GM19438 (cell line): ENCODE data around the gene CDKN2D.
A peak's percentile ranks its signal among the peaks of the same experiment; 100 is the strongest.
"Not testable (repeated sequence)": the region's sequence is repeated elsewhere in the genome, so short reads cannot be mapped to it uniquely, and the experiment has no call there.

Source experiments
- ATAC-seq: cut with Tn5 transposase; IDR thresholded peaks from one replicate; pipeline ENCODE4 v1.9.1; 2021; ENCODE audit warnings: low read depth; ENCODE audit not compliant: unreplicated experiment

The CDKN2D gene

DNA sequence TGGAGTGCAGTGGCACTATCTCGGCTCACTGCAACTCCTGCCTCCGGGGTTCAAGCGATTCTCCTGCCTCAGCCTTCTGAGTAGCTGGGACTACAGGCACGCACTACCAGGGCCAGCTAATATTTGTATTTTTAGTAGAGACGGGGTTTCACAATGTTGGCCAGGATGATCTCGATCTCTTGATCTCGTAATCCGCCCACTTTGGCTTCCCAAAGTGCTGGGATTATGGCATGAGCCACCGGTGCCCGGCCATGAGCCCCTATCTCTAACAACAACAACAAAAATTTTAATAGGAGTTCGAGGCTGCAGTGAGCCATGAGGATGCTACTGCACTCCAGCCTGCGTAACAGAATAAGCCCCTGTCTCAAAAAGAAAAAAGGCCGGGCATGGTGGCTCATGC lies 13.3 kb upstream of the CDKN2D start:
- no peak for ATAC-seq

DNA sequence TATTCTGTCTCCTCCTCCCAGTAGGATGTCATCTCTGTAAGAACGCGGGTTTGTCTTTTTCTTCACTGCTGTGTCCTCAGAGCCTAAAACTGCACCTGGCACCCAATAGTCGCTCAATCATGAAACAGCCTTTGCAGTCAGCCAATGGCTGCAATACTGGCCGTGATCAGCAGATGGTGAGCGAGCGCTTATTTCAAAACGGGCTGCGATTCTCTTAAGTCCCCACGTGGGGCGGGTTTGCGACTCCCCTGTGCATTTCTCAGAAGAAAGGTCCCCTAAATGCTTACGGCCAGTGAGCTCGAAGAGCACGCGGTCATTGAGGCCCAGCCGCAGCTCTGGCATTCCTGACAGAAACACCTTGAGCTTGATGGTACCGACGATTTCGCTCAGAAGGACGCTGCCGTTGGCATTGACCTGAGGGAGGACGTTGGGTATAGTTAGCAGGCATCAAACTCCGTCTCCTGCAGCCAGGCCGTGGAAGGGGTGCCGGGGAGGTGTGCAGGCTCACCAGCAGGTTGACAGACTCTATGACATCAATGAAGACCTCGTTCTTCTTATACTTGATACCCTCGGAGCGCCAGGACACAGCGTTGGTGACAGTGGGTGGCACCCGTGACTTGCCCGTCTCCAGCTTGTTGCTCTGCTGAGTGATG lies 12.3 kb upstream of the CDKN2D start:
- ATAC-seq: no peak

GRCh38 chr19:10577951-10578350 lies 9.2 kb upstream of the CDKN2D start:
- ATAC-seq: no peak

GRCh38 chr19:10575011-10575716 lies 6.4 kb upstream of the CDKN2D start:
- no peak for ATAC-seq

DNA sequence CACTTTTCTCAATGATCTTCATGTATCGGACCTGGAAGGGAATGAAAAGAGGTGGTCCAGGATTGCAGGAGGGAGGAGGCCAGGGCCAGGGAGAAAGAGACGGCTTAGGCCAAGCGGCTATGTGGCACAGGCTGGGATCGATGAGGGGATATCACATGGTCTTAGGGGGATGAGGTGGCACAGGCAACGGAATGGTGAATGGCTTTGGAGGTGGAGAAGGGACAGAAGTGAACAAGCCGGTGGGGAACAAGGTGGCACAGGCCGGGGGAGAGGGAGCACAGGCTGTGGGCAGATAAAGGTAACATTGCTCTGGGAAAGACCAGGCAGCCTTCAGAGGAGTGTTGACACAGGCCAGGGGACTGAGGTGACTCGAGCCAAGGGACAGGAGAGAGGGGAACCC lies 5.7 kb upstream of the CDKN2D start:
- ATAC-seq: no peak

- not testable (repeated sequence) for ATAC-seq
Measured at GRCh38 chr19:10573793-10574192, 5.0 kb upstream of the CDKN2D start.

- ATAC-seq: no peak
Measured at GRCh38 chr19:10568062-10568825, 535 bp downstream of the CDKN2D start.

DNA sequence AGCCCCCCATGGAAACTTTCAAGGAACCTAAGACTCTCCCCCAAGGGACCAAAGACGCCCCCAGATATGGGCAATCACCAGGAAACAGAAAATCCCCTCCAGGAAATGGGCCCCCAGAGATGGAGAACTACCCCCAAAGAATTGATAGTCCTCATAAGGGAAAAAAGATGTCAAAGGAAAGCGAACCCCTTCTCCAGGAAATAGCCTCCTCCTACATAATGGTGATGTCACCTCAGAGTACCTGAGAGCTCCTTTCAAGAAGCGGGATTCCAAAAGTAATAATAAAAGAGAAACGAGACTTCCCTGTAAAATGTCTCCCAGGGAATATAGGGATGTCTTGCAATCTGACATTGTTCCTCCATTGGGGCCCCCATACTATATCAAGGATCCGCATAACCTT lies 1.1 kb downstream of the CDKN2D start:
- no peak for ATAC-seq

GRCh38 chr19:10566658-10567410 lies 1.9 kb downstream of the CDKN2D start:
- ATAC-seq: no peak

- no peak for ATAC-seq
Measured at GRCh38 chr19:10566408-10566657, 2.4 kb downstream of the CDKN2D start.

GRCh38 chr19:10565567-10566407 lies 3.0 kb downstream of the CDKN2D start, which contains the start of gene KRI1:
Gene KRI1 (minus strand): TSS chr19:10566010. CDS start chr19:10565999, 11 bp downstream.
- peak; percentile 34 for ATAC-seq

DNA sequence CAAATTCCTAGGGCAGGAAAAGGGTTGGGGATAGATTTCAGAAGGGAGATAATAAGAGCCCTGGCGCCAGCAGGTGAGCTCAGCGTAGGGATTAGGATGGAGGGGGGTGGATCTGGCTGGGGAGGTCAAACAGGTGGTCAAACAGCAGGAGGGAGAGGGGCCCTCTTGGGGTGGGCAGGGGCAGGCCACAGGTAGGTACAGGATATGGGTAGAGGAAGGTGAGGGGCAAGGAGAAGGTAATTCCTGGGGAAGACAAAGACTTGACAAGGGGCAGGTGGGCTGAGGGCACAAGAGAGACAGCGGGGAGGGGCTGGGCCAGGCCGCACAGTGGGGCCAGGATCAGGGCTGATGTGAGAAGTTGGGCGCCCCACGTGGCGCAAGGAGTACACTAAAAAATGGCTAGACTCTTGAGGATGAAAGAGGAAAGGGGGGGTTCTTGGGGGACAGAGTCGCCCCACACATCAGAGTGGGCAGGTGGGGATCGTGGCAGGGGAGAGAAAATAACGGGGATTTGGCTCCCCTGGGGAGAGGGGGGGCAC lies 3.7 kb downstream of the CDKN2D start:
- ATAC-seq: no peak

GRCh38 chr19:10562609-10563008 lies 6.2 kb downstream of the CDKN2D start:
- ATAC-seq: no peak

DNA sequence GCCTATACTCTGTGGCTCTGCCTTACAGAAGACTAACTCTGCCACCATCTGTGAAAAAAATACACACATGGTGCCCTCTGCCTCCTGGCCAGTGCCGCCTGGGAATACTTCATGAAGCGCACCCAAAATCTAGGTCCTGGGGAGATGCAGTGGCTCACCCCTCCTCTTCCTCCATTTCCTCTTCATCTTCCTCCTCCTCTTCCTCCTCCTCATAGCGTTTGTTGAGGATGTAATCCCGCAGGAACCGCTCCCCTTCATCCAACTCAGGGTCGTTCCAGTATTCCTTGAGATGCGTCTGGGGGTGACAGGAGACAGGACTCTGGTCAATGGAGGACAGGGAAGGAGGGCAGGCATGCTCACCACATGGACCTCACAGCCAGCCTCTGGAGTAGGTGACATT lies 8.6 kb downstream of the CDKN2D start:
- no peak for ATAC-seq

DNA sequence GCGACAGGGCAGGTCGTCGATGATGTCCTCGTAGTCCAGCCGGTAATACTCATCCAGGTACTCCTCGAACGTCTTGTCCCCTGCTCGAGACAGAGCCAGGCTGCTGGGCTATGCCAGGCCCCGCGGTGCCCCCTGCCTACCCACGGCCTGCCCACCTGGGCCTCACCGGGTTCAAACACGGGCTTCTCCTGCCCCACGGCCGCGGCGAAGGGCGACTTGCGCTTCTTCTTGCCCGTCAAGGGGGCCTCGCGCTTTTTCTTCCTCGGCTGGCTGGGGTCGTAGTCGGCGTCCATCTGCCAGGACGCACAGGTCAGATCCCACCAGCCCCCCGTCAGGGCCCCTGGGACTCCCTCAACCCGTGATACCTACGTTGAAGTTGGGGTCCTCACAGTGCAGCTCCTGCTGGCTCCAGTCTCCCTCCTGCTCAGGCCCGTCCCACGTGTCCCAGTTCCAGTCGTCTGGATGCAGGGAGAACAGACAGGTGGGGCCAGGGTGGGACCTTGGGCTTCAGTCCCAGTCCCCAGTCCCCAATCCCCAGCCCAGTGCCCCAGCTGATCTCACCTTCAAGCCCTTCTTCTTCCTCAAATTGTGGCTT lies 11.1 kb downstream of the CDKN2D start:
- ATAC-seq: no peak

DNA sequence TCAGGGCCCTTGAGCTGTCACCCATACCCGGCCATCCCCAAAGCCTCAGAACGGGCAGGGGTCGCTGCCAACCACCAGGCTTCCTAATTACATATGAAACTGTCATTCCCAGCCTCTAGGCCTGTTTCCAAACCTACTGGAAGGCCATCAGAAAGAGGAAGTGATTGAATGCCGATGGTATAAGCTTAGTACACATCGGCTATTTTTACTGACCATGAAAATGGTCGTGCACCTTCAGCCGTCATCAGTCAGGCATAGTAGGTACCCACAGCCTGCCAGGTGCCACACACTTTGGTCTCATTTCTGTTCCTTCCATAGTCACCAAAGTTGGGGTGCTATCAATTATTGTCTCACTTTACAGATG lies 13.2 kb downstream of the CDKN2D start:
- no peak for ATAC-seq

GRCh38 chr19:10554760-10555609 lies 13.8 kb downstream of the CDKN2D start:
- ATAC-seq: no peak

DNA sequence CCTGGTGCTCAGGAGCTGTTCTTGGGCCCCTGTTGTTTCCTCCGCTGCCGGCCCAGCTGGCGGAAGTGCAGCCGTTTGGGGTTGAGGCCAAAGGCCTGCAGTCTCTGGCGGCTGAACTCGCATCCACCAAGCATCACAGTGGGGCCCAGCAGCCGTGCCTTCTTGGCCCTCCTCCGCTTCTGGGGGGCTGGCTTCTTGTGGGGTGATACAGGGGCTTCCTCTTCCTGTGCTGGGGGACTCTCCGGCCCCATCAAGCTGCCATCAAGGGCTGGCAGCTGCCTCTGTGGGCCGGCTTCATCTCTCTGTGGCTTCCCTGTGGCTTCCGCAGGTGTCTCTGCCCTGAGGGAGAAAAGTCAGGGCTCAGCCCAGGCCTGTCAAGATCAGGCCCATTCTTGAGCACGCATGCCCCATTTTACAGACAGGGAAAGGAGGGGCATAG lies 14.8 kb downstream of the CDKN2D start:
- no peak for ATAC-seq
